Activated T-cell treated with anti-CD3 and anti-CD28 coated beads, Interleukin-2, amount 50 U/mL, for 72 hours (primary cell): ENCODE results near the gene CUL7. TPM values are rescaled to one million over a fixed set of nuclear protein-coding genes. Genes with fewer than 3 reads are reported as not detected.
"Not testable (repeated sequence)": the region's sequence is repeated elsewhere in the genome, so short reads cannot be mapped to it uniquely, and the experiment has no call there.

Source experiments
- ATAC-seq, 2 donors: fragments of 150-1000 bp; cut with Tn5 transposase; replicated peaks in 1 of 2; 2 replicates each; pipeline ENCODE4 v1.10.0; 2021; ENCODE audit warnings: moderate library complexity in 2 of 2, mild to moderate bottlenecking in 1 of 2
- DNase-seq, 2 donors: peaks; one replicate each; pipeline ENCODE4 v3.0.0; 2021 to 2022; ENCODE audit warnings: mixed read lengths in 1 of 2
- H3K27ac Mint-ChIP-seq: one replicate; pipeline ENCODE4 v1.8.0; 2022; ENCODE audit warnings: mild to moderate bottlenecking, moderate library complexity, mixed read lengths
- H3K27me3 Mint-ChIP-seq: one replicate; pipeline ENCODE4 v1.8.0; 2022; ENCODE audit warnings: low read depth, mixed read lengths
- H3K36me3 Mint-ChIP-seq, 2 donors: one replicate each; pipeline ENCODE4 v1.8.0; 2022; ENCODE audit warnings: mixed read lengths in 2 of 2, mild to moderate bottlenecking in 1 of 2; ENCODE audit not compliant: insufficient read depth in 2 of 2
- H3K4me1 Mint-ChIP-seq: one replicate; pipeline ENCODE4 v1.8.0; 2022; ENCODE audit warnings: low read depth, mixed read lengths
- H3K4me3 Mint-ChIP-seq, 2 donors: one replicate each; pipeline ENCODE4 v1.8.0; 2022; ENCODE audit warnings: mild to moderate bottlenecking in 2 of 2, mixed read lengths in 2 of 2, moderate library complexity in 2 of 2
- H3K9me3 Mint-ChIP-seq, 2 donors: one replicate each; pipeline ENCODE4 v1.8.0; 2022; ENCODE audit warnings: mixed read lengths in 2 of 2
- total RNA-seq, 2 donors: library from RNA; stranded (reverse); gene quantifications; one replicate each; pipeline ENCODE4 v1.2.3, GENCODE V29; 2022

Gene CUL7
- total RNA-seq, 2 donors from 2014 or later, result 16.8 to 19.7 TPM

DNA sequence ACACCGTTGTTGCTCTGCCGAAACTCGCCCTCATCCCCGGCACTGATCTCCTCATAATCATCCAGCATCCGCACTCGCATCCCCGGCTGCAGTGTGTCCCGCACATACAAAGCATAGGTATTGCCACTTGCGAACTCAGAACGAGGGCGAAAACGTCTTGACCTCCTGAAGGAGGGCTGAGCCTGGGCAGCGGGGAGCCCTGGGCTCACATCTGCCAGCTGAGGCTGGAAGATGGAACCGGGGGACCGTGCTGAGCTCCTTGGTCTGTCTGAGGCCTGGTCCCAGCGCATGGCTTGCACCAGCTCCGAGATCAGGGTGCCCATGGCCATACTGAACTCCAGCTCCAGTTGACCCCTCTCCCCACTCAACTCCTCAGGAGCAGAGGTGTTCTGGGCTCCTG lies 2.7 kb downstream of the CUL7 start:
- Mint-ChIP-seq H3K4me1 (peaks cover 48% of the 10 kb centered on the region), H3K4me3 (no peak overlapping the region), H3K9me3 (no peaks in the 10 kb centered on the region), H3K27ac (no peak overlapping the region), H3K36me3 (peaks cover 4 to 14% of the 10 kb centered on the region in 2 donors), H3K27me3 (no peaks in the 10 kb centered on the region)
- ATAC-seq (no peak), DNase-seq (no peak)

DNA sequence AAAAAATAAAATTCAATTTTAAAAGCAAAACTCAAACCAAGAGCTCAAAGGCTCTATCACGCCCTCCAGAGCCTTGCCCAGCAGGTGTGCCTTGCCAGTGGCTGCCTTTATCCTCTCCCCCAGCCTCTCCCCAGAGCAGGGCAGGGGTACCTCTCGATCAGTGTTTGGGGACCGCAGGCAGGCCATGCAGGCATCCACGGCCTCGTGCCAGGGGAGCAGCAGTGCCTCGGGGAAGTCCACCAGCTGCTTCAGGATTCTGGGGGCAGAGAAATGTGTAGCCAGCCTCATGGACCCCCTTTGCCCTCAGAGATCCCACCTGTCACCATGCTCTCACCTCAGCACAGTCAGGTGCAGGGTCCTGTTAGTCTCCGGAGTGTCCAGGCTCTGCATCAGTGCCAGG lies 5.7 kb downstream of the CUL7 start:
- Mint-ChIP-seq H3K27me3 (no peaks in the 10 kb centered on the region), H3K36me3 (peaks cover 0 to 16% of the 10 kb centered on the region in 2 donors), H3K27ac (no peak overlapping the region), H3K9me3 (no peaks in the 10 kb centered on the region), H3K4me3 (no peak overlapping the region), H3K4me1 (peaks cover 31% of the 10 kb centered on the region)
- no peak for ATAC-seq
- no peak for DNase-seq

- Mint-ChIP-seq H3K27me3 (no peaks in the 10 kb centered on the region), H3K9me3 (no peaks in the 10 kb centered on the region), H3K36me3 (peaks cover 0 to 17% of the 10 kb centered on the region in 2 donors), H3K4me3 (no peak overlapping the region), H3K27ac (no peak overlapping the region), H3K4me1 (peaks cover 7% of the 10 kb centered on the region)
- DNase-seq (no peak), ATAC-seq (no peak)
These were observed 8.2 kb downstream of the CUL7 start for GRCh38 chr6:43045371-43045930.

DNA sequence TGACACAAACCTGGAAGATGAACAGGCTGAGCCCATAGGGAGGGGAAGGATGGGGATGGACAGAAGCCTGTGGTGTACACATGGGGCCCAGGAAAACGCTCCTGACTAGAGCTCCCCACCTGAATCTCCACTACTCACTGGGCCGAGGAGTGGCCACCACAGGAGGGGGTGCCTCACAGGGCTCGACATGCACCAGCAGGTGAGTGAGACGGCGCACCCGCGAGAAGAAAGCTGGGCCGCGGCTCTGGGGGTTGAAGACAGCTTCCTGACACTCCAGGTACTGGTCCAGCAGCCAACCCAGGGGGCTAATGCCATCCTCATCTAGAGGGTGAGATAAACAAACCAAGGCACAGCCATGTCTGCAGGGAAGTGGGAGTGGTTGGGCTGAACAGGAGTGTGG lies 10.3 kb downstream of the CUL7 start:
- ATAC-seq, result no peak
- no peak overlapping the region for H3K4me3 Mint-ChIP-seq
- DNase-seq, result no peak
- no peaks in the 10 kb centered on the region for H3K9me3 Mint-ChIP-seq
- H3K4me1 Mint-ChIP-seq, result no peaks in the 10 kb centered on the region
- no peaks in the 10 kb centered on the region for H3K27me3 Mint-ChIP-seq
- no peak overlapping the region for H3K27ac Mint-ChIP-seq
- H3K36me3 Mint-ChIP-seq, result peaks cover 0 to 11% of the 10 kb centered on the region in 2 donors

DNA sequence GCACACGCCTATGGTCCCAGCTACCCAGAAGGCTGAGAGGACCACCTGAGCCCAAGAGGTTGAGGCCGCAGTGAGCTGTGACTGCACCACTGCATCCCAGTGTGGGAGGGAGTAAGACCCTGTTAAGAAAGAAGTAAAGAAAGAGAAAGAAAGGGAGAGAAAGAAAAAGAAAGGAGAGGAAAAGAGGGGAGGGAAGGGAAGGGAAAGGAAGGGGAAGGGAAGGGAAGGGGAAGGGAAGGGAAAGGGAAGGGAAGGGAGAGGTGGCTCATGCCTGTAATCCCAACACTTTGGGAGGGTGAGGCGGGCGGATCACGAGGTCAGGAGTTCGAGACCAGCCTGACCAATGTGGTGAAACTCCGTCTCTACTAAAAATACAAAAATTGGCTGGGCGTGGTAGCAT lies 12.2 kb downstream of the CUL7 start:
- not testable (repeated sequence) for H3K4me1 Mint-ChIP-seq, H3K9me3 Mint-ChIP-seq, H3K27me3 Mint-ChIP-seq, DNase-seq, H3K4me3 Mint-ChIP-seq, H3K27ac Mint-ChIP-seq, ATAC-seq
- peaks cover 0 to 11% of the 10 kb centered on the region in 2 donors for H3K36me3 Mint-ChIP-seq

- Mint-ChIP-seq H3K36me3 (peaks cover 0 to 9% of the 10 kb centered on the region in 2 donors), H3K27ac (no peak overlapping the region), H3K4me1 (no peaks in the 10 kb centered on the region), H3K4me3 (no peak overlapping the region), H3K9me3 (no peaks in the 10 kb centered on the region), H3K27me3 (no peaks in the 10 kb centered on the region)
- ATAC-seq (no peak), DNase-seq (no peak)
These were observed 13.0 kb downstream of the CUL7 start for GRCh38 chr6:43040542-43041257.

DNA sequence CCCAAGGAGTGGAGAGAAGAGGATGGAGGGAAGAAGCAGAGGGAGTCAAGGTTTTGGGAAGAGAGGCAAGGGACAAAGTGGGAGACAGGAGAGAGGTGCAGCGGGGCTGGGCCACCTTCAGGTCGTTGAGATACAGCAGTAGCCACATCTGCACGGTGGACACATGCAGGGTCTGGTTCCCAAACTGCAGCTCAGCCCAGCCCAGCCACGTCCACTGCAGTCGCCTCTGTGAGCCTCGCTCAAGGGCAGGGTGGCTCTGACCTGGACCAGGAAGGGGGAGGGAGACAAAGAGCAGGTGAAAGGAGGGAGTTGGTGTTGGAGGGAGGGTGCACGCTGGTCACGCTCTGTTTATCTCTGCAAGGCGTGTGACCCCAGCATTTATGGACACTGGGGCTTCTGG lies 14.9 kb downstream of the CUL7 start:
- H3K27me3 Mint-ChIP-seq, result no peaks in the 10 kb centered on the region
- no peak overlapping the region for H3K4me3 Mint-ChIP-seq
- ATAC-seq (no peak), DNase-seq (no peak)
- no peaks in the 10 kb centered on the region for H3K4me1 Mint-ChIP-seq
- no peaks in the 10 kb centered on the region for H3K9me3 Mint-ChIP-seq
- H3K27ac Mint-ChIP-seq, result no peak overlapping the region
- H3K36me3 Mint-ChIP-seq, result peaks cover 2 to 13% of the 10 kb centered on the region in 2 donors

GRCh38 chr6:43037706-43038105 lies 15.9 kb downstream of the CUL7 start:
- no peak overlapping the region for H3K4me3 Mint-ChIP-seq
- H3K4me1 Mint-ChIP-seq, result no peaks in the 10 kb centered on the region
- no peak for ATAC-seq
- no peaks in the 10 kb centered on the region for H3K9me3 Mint-ChIP-seq
- no peak overlapping the region for H3K27ac Mint-ChIP-seq
- no peak for DNase-seq
- H3K27me3 Mint-ChIP-seq, result no peaks in the 10 kb centered on the region
- peaks cover 2 to 13% of the 10 kb centered on the region in 2 donors for H3K36me3 Mint-ChIP-seq

DNA sequence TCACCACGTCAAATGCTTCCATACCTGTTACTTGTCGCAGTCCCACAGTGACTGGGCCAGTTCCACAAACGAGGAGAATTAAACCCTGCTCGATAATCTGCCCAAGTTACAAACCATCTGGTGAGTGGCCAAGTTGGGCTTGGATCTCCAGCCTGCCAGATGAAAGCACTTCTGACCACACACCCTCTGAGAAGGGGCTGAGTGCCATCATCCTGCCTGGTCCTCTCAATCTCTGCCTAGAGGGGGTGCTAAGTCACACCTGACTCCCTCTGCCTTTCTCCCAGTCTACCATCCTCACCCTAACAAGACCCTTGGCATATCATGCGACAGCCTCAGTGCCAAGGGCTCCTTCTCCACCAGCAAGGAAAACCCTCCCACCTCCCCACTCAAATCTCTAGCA lies 16.5 kb downstream of the CUL7 start:
- no peak for DNase-seq
- H3K9me3 Mint-ChIP-seq, result no peaks in the 10 kb centered on the region
- no peak for ATAC-seq
- no peaks in the 10 kb centered on the region for H3K4me1 Mint-ChIP-seq
- H3K27me3 Mint-ChIP-seq, result no peaks in the 10 kb centered on the region
- peaks cover 2 to 13% of the 10 kb centered on the region in 2 donors for H3K36me3 Mint-ChIP-seq
- no peak overlapping the region for H3K4me3 Mint-ChIP-seq
- no peak overlapping the region for H3K27ac Mint-ChIP-seq

DNA sequence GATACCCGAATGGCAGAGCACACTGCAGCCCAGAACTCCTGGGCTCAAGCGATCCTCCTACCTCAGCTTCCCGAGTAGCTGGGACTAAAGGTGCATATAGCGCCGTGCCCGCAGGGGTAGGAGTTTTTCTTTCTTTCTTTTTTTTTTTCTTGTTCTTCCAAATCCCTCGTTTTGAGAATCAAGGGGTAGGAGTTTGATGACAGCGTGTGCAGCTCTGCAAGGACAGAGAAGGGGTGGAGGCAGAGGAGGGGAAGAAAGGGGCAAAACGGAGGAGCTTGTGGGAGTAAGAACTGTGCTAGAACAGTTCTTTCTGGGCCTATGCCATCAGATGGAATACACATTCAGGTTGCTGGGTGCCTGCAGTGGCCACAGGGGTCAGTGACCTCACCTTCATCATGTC lies 16.9 kb downstream of the CUL7 start:
- DNase-seq, result no peak
- Mint-ChIP-seq H3K9me3 (no peaks in the 10 kb centered on the region), H3K27ac (no peak overlapping the region), H3K27me3 (no peaks in the 10 kb centered on the region), H3K4me1 (no peaks in the 10 kb centered on the region), H3K36me3 (peaks cover 2 to 13% of the 10 kb centered on the region in 2 donors), H3K4me3 (no peak overlapping the region)
- ATAC-seq, result no peak

GRCh38 chr6:43035495-43036194 lies 18.0 kb downstream of the CUL7 start:
- H3K27ac Mint-ChIP-seq, result no peak overlapping the region
- no peaks in the 10 kb centered on the region for H3K4me1 Mint-ChIP-seq
- DNase-seq, result no peak
- H3K27me3 Mint-ChIP-seq, result no peaks in the 10 kb centered on the region
- no peaks in the 10 kb centered on the region for H3K9me3 Mint-ChIP-seq
- H3K4me3 Mint-ChIP-seq, result no peak overlapping the region
- no peak for ATAC-seq
- H3K36me3 Mint-ChIP-seq, result peaks cover 4 to 12% of the 10 kb centered on the region in 2 donors

DNA sequence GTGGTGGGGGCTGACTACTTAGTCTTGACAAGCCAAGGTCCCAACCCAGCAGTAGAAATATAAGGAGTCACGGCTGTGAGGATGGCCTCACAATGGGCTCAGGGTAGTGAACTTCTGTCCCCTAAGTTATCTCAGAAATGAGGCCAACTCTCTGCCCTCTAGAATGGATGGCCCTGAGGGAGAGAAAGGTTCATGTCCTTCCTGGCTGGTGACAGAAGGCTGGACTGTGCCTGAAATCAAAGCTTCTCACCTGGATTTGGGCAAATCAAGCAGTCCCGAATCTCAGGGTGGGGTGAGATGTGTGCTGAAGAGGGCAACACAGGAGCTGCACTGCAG lies 19.5 kb downstream of the CUL7 start:
- DNase-seq (no peak), ATAC-seq (no peak)
- Mint-ChIP-seq H3K36me3 (peaks cover 4 to 17% of the 10 kb centered on the region in 2 donors), H3K9me3 (no peaks in the 10 kb centered on the region), H3K4me1 (no peaks in the 10 kb centered on the region), H3K4me3 (no peak overlapping the region), H3K27ac (peak overlapping the region; percentile 47), H3K27me3 (no peaks in the 10 kb centered on the region)

DNA sequence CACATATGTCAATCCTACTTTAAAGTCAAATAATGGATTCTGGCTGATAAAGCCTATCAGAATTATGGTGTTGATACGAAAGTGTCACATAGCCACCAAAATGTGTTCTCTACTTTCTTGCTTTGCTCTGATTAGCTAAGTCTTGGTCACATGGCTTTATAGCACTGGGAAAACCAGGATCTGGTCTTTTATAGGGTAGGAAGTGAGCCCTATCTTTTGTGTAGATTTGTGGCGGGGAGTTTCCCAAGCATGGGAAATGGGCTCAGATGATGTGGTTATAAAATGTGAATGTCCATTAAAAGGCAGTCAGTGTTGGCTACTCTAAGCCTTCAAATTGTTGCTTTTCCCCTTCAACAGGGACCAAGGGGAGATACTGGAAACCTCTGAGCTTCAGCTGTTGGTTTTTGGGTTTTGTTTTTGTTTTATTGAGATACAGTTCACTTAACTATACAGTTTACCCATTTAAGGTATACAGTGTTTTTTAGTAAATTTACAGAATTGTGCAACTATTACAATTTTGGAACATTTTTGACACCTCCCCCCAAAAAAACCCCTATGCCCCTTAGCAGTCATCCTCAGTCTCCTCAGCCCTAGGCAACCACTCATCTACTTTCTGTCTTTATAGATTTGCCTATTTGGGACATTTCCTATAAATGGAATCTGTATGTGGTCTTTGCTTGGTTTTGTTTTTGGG lies 20.0 kb downstream of the CUL7 start:
- peaks cover 4 to 17% of the 10 kb centered on the region in 2 donors for H3K36me3 Mint-ChIP-seq
- ATAC-seq, result no peak
- H3K9me3 Mint-ChIP-seq, result no peaks in the 10 kb centered on the region
- DNase-seq, result no peak
- no peak overlapping the region for H3K4me3 Mint-ChIP-seq
- peak overlapping the region; percentile 47 for H3K27ac Mint-ChIP-seq
- H3K4me1 Mint-ChIP-seq, result no peaks in the 10 kb centered on the region
- H3K27me3 Mint-ChIP-seq, result no peaks in the 10 kb centered on the region
